CD4-positive, alpha-beta T cell treated with Interferon alpha-2 for 1 hour (primary cell): ENCODE measurements around the gene LYVE1.
A peak's percentile ranks its signal among the peaks of the same experiment; 100 is the strongest.

Experiments used
- DNase-seq, 2 donors: peaks; one replicate each; pipeline ENCODE4 v3.0.0-alpha.2; 2020 to 2022

LYVE1 gene

GRCh38 chr11:10590218-10590915 lies 21.9 kb upstream of the LYVE1 start:
- no peak for DNase-seq

- no peak for DNase-seq
These were observed 20.4 kb upstream of the LYVE1 start for GRCh38 chr11:10588904-10589303.

GRCh38 chr11:10587995-10588394 lies 19.5 kb upstream of the LYVE1 start:
- DNase-seq: no peak

GRCh38 chr11:10587388-10587787 lies 18.9 kb upstream of the LYVE1 start:
- DNase-seq: no peak

- no peak for DNase-seq
These were observed 15.6 kb upstream of the LYVE1 start for GRCh38 chr11:10584071-10584501.

- peak; percentile 25 to 71 for DNase-seq
These were observed 13.1 kb upstream of the LYVE1 start for GRCh38 chr11:10581481-10582019.

GRCh38 chr11:10580623-10581022 lies 12.2 kb upstream of the LYVE1 start:
- no peak for DNase-seq

- no peak for DNase-seq
These were observed 11.2 kb upstream of the LYVE1 start for GRCh38 chr11:10579700-10580099.

GRCh38 chr11:10576035-10576398 lies 7.6 kb upstream of the LYVE1 start:
- no peak for DNase-seq

- no peak for DNase-seq
These were observed 7.0 kb upstream of the LYVE1 start for GRCh38 chr11:10575346-10576034.

GRCh38 chr11:10573556-10573955 lies 5.1 kb upstream of the LYVE1 start:
- no peak for DNase-seq

GRCh38 chr11:10573028-10573427 lies 4.6 kb upstream of the LYVE1 start:
- no peak for DNase-seq

- no peak for DNase-seq
These were observed 4.1 kb upstream of the LYVE1 start for GRCh38 chr11:10572533-10572932.

- no peak for DNase-seq
These were observed 1.0 kb downstream of the LYVE1 start for GRCh38 chr11:10567446-10567845.

- no peak for DNase-seq
These were observed 2.1 kb downstream of the LYVE1 start for GRCh38 chr11:10566257-10566957.

- no peak for DNase-seq
These were observed 3.0 kb downstream of the LYVE1 start for GRCh38 chr11:10565493-10565892.

- DNase-seq: no peak
These were observed 3.7 kb downstream of the LYVE1 start for GRCh38 chr11:10564696-10565318.

- DNase-seq: no peak
These were observed 4.4 kb downstream of the LYVE1 start for GRCh38 chr11:10564030-10564429.

GRCh38 chr11:10561947-10562346 lies 6.5 kb downstream of the LYVE1 start:
- no peak for DNase-seq

- no peak for DNase-seq
These were observed 7.2 kb downstream of the LYVE1 start for GRCh38 chr11:10561043-10561818.

- no peak for DNase-seq
These were observed 10.2 kb downstream of the LYVE1 start for GRCh38 chr11:10558288-10558687.

GRCh38 chr11:10556590-10556989 lies 11.9 kb downstream of the LYVE1 start:
- DNase-seq: no peak
